Effector memory CD4-positive, alpha-beta T cell (primary cell): ENCODE measurements around the gene TAF4.

Source experiments
- DNase-seq, 3 donors: peaks; one replicate each; pipeline ENCODE4 v3.0.0-alpha.2; 2020
- H3K27ac ChIP-seq: 2 replicates; pipeline ENCODE4 v1.7.0; 2013; ENCODE audit warnings: mild to moderate bottlenecking, low read length, moderate library complexity; ENCODE audit not compliant: insufficient read depth, poor library complexity, severe bottlenecking
- H3K27me3 ChIP-seq: replicated peaks from 2 replicates; pipeline ENCODE4 v1.7.0; 2013; ENCODE audit warnings: mild to moderate bottlenecking, low read length; ENCODE audit not compliant: insufficient read depth, control insufficient read depth, poor library complexity, severe bottlenecking
- H3K36me3 ChIP-seq: 2 replicates; pipeline ENCODE4 v1.7.0; 2013; ENCODE audit warnings: mild to moderate bottlenecking, low read length, moderate library complexity; ENCODE audit not compliant: control insufficient read depth, insufficient read depth
- H3K4me1 ChIP-seq: 2 replicates; pipeline ENCODE4 v1.7.0; 2013; ENCODE audit warnings: low read length, mild to moderate bottlenecking; ENCODE audit not compliant: control insufficient read depth, insufficient read depth, poor library complexity, severe bottlenecking
- H3K4me3 ChIP-seq: 2 replicates; pipeline ENCODE4 v1.7.0; 2013; ENCODE audit warnings: low read length, low read depth, mild to moderate bottlenecking; ENCODE audit not compliant: insufficient read depth, poor library complexity, severe bottlenecking
- H3K9me3 ChIP-seq: 2 replicates; pipeline ENCODE4 v1.7.0; 2013; ENCODE audit warnings: mild to moderate bottlenecking, low read length, moderate library complexity; ENCODE audit not compliant: control insufficient read depth

Gene TAF4

GRCh38 chr20:62064770-62065673 is 659 bp downstream of the TAF4 start:
- peak overlapping the region; percentile 46 for H3K4me3 ChIP-seq
- no peaks in the 10 kb centered on the region for H3K36me3 ChIP-seq
- H3K9me3 ChIP-seq = no peaks in the 10 kb centered on the region
- H3K27ac ChIP-seq = no peak overlapping the region
- no peak for DNase-seq
- peaks cover 34% of the 10 kb centered on the region for H3K4me1 ChIP-seq
- no peaks in the 10 kb centered on the region for H3K27me3 ChIP-seq

GRCh38 chr20:62063981-62064769 is 1.5 kb downstream of the TAF4 start:
- Histone ChIP-seq H3K36me3 (no peaks in the 10 kb centered on the region), H3K4me3 (no peak overlapping the region), H3K4me1 (peaks cover 34% of the 10 kb centered on the region), H3K27me3 (no peaks in the 10 kb centered on the region), H3K9me3 (no peaks in the 10 kb centered on the region), H3K27ac (no peak overlapping the region)
- no peak for DNase-seq

- no peaks in the 10 kb centered on the region for H3K27me3 ChIP-seq
- H3K27ac ChIP-seq = no peak overlapping the region
- H3K4me1 ChIP-seq = peaks cover 34% of the 10 kb centered on the region
- H3K9me3 ChIP-seq = no peaks in the 10 kb centered on the region
- no peaks in the 10 kb centered on the region for H3K36me3 ChIP-seq
- no peak overlapping the region for H3K4me3 ChIP-seq
- DNase-seq = no peak
Observed at GRCh38 chr20:62063315-62063980, 2.2 kb downstream of the TAF4 start.

- no peaks in the 10 kb centered on the region for H3K27me3 ChIP-seq
- H3K36me3 ChIP-seq = no peaks in the 10 kb centered on the region
- no peak for DNase-seq
- no peak overlapping the region for H3K27ac ChIP-seq
- H3K9me3 ChIP-seq = no peaks in the 10 kb centered on the region
- peaks cover 30% of the 10 kb centered on the region for H3K4me1 ChIP-seq
- H3K4me3 ChIP-seq = no peak overlapping the region
Observed at GRCh38 chr20:62062661-62063314, 2.9 kb downstream of the TAF4 start.

GRCh38 chr20:62061851-62062423 is 3.7 kb downstream of the TAF4 start:
- no peaks in the 10 kb centered on the region for H3K27me3 ChIP-seq
- peaks cover 22% of the 10 kb centered on the region for H3K4me1 ChIP-seq

GRCh38 chr20:62060631-62061541 is 4.8 kb downstream of the TAF4 start:
- DNase-seq = no peak
- Histone ChIP-seq H3K4me1 (peaks cover 20% of the 10 kb centered on the region), H3K36me3 (no peaks in the 10 kb centered on the region), H3K27me3 (no peaks in the 10 kb centered on the region), H3K4me3 (no peak overlapping the region), H3K9me3 (no peaks in the 10 kb centered on the region), H3K27ac (no peak overlapping the region)

More at GRCh38 chr20:62061851-62062423, 3.7 kb downstream of the TAF4 start:
- Histone ChIP-seq H3K4me3 (no peak overlapping the region), H3K9me3 (no peaks in the 10 kb centered on the region), H3K36me3 (no peaks in the 10 kb centered on the region), H3K27ac (no peak overlapping the region)
- DNase-seq = no peak

GRCh38 chr20:62059920-62060630 is 5.6 kb downstream of the TAF4 start:
- H3K4me3 ChIP-seq = no peak overlapping the region
- no peaks in the 10 kb centered on the region for H3K27me3 ChIP-seq
- no peaks in the 10 kb centered on the region for H3K36me3 ChIP-seq
- H3K4me1 ChIP-seq = peaks cover 20% of the 10 kb centered on the region
- H3K27ac ChIP-seq = no peak overlapping the region
- no peak for DNase-seq
- H3K9me3 ChIP-seq = no peaks in the 10 kb centered on the region

GRCh38 chr20:62059401-62059800 is 6.3 kb downstream of the TAF4 start:
- Histone ChIP-seq H3K4me3 (no peak overlapping the region), H3K27ac (no peak overlapping the region), H3K4me1 (peaks cover 20% of the 10 kb centered on the region), H3K36me3 (no peaks in the 10 kb centered on the region), H3K27me3 (no peaks in the 10 kb centered on the region), H3K9me3 (no peaks in the 10 kb centered on the region)
- DNase-seq = no peak
